G401 (cell line): Measurements from ENCODE around the gene SH3BGRL. TPM values are rescaled to one million over a fixed set of nuclear protein-coding genes. Genes with fewer than 3 reads are reported as not detected.
"Not testable (repeated sequence)": the region's sequence is repeated elsewhere in the genome, so short reads cannot be mapped to it uniquely, and the experiment has no call there.

Experiments
- DNase-seq: peaks from one replicate; pipeline ENCODE4 v3.0.0-alpha.2; 2015; ENCODE audit warnings: low spot score
- in situ Hi-C: cut with HindIII; loops from 2 replicates; pipeline ENCODE4 v1.10.0; 2016; ENCODE audit warnings: low sequenced_read_pairs, mixed read lengths
- total RNA-seq: library from RNA; depleted of rRNA; stranded (reverse); fragments of >200 nt; shearing (Covaris generic); gene quantifications from 2 replicates; pipeline ENCODE4 v1.2.3, GENCODE V29; 2014; rRNA removed

Gene SH3BGRL
- total RNA-seq, 1 experiment from 2014 or later: 71.7 TPM

GRCh38 chrX:81345296-81345695, 143.4 kb downstream of the SH3BGRL start:
- DNase-seq, in situ Hi-C loops: not testable (repeated sequence)

Other genes with a start within 250 kb of the SH3BGRL start
- 3.6 TPM in 1 of 2 replicates, not detected in the other for gene HMGN5, start 189 bp upstream of the SH3BGRL start, total RNA-seq